Measurements from ENCODE around the gene MRPL30.
A peak's percentile ranks its signal among the peaks of the same experiment; 100 is the strongest.
"Not testable (repeated sequence)": the region's sequence is repeated elsewhere in the genome, so short reads cannot be mapped to it uniquely, and the experiment has no call there.

Gene MRPL30

GRCh38 chr2:99187011-99187410 is 6.0 kb downstream of the MRPL30 start:
- Histone ChIP-seq H3K4me3 (ENCODE audit: low read length) (no peak overlapping the region), H3K27ac (ENCODE audit: low read length) (no peak overlapping the region), H3K9me3 (ENCODE audit: control insufficient read depth, insufficient read depth, low read length) (no peaks in the 10 kb centered on the region; the same call in 1 of the 2 replicates), H3K36me3 (ENCODE audit: control insufficient read depth, insufficient read depth, low read length) (no peaks in the 10 kb centered on the region; the same call in 1 of the 2 replicates), H3K4me1 (ENCODE audit: control insufficient read depth, insufficient read depth, low read length) (no peaks in the 10 kb centered on the region), H3K27me3 (ENCODE audit: control insufficient read depth, insufficient read depth, low read length) (no peaks in the 10 kb centered on the region)
- DNase-seq (ENCODE audit: low read depth, low spot score): no peak

GRCh38 chr2:99188357-99188756 is 7.4 kb downstream of the MRPL30 start:
- H3K4me1 ChIP-seq (ENCODE audit: control insufficient read depth, insufficient read depth, low read length): no peaks in the 10 kb centered on the region
- no peaks in the 10 kb centered on the region for H3K27me3 ChIP-seq (ENCODE audit: control insufficient read depth, insufficient read depth, low read length)
- H3K36me3 ChIP-seq (ENCODE audit: control insufficient read depth, insufficient read depth, low read length): no peaks in the 10 kb centered on the region; the same call in 1 of the 2 replicates
- H3K27ac ChIP-seq (ENCODE audit: low read length): no peak overlapping the region
- no CpG with 5 or more reads among the region's 3 CpGs for WGBS (ENCODE audit: insufficient coverage, insufficient read length)
- H3K9me3 ChIP-seq (ENCODE audit: control insufficient read depth, insufficient read depth, low read length): no peaks in the 10 kb centered on the region; the same call in 1 of the 2 replicates
- H3K4me3 ChIP-seq (ENCODE audit: low read length): no peak overlapping the region
- no peak for DNase-seq (ENCODE audit: low read depth, low spot score)

- H3K4me3 ChIP-seq (ENCODE audit: low read length): no peak overlapping the region
- no peaks in the 10 kb centered on the region; the same call in 1 of the 2 replicates for H3K9me3 ChIP-seq (ENCODE audit: control insufficient read depth, insufficient read depth, low read length)
- no peaks in the 10 kb centered on the region for H3K27me3 ChIP-seq (ENCODE audit: control insufficient read depth, insufficient read depth, low read length)
- no peak for DNase-seq (ENCODE audit: low read depth, low spot score)
- H3K36me3 ChIP-seq (ENCODE audit: control insufficient read depth, insufficient read depth, low read length): no peaks in the 10 kb centered on the region; the same call in 1 of the 2 replicates
- H3K4me1 ChIP-seq (ENCODE audit: control insufficient read depth, insufficient read depth, low read length): no peaks in the 10 kb centered on the region
- no peak overlapping the region for H3K27ac ChIP-seq (ENCODE audit: low read length)
- no CpG with 5 or more reads among the region's 1 CpG for WGBS (ENCODE audit: insufficient coverage, insufficient read length)
Observed at GRCh38 chr2:99190548-99190947, 9.6 kb downstream of the MRPL30 start.

GRCh38 chr2:99192364-99192763 is 11.4 kb downstream of the MRPL30 start:
- not testable (repeated sequence) for H3K4me1 ChIP-seq (ENCODE audit: control insufficient read depth, insufficient read depth, low read length); H3K36me3 ChIP-seq (ENCODE audit: control insufficient read depth, insufficient read depth, low read length)
- WGBS (ENCODE audit: insufficient coverage, insufficient read length): no CpG with 5 or more reads among the region's 4 CpGs

DNA sequence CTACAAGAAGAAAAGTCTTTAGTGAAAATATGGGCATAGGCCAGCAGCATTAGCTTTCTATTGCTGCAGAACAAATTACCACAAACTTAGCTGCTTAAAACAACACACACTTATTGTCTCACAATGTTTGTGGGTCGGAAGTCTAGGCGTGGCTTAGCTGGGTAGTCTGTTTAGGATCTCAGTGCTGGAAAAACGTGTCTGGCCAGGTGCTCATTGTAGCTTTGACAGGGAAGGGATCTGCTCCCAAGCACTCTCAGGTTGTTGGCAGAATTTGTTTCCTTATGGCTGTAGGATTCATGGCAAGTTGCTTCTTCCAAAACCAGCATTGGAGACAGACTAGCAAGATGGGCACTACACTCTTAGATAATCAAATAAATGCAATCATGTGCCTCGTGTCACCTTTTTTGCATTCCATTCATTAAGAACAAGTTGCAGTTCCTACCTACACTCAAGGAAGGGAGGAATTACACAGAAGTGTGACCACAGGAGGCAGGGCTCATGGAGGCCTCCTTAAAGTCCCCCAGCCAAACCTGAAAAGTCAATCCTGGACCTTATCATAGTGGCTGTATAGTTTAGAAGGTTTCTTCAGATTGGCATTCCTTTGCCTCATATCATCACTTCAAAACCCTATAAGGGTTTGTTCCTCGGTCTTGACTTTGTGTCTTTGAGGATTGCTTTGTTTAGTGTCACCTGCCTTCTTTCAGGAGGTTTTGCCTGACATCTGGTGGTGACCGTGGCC is 17.3 kb downstream of the MRPL30 start:
- no peak for DNase-seq (ENCODE audit: low read depth, low spot score)
- no peaks in the 10 kb centered on the region for H3K4me1 ChIP-seq (ENCODE audit: control insufficient read depth, insufficient read depth, low read length)
- H3K4me3 ChIP-seq (ENCODE audit: low read length): no peak overlapping the region
- H3K9me3 ChIP-seq (ENCODE audit: control insufficient read depth, insufficient read depth, low read length): no peaks in the 10 kb centered on the region
- no CpG with 5 or more reads among the region's 6 CpGs for WGBS (ENCODE audit: insufficient coverage, insufficient read length)
- H3K27me3 ChIP-seq (ENCODE audit: control insufficient read depth, insufficient read depth, low read length): no peaks in the 10 kb centered on the region
- no peaks in the 10 kb centered on the region; the same call in 1 of the 2 replicates for H3K36me3 ChIP-seq (ENCODE audit: control insufficient read depth, insufficient read depth, low read length)
- H3K27ac ChIP-seq (ENCODE audit: low read length): no peak overlapping the region

More at GRCh38 chr2:99192364-99192763, 11.4 kb downstream of the MRPL30 start:
- not testable (repeated sequence) for H3K4me3 ChIP-seq (ENCODE audit: low read length); H3K27ac ChIP-seq (ENCODE audit: low read length); DNase-seq (ENCODE audit: low read depth, low spot score); H3K9me3 ChIP-seq (ENCODE audit: control insufficient read depth, insufficient read depth, low read length); H3K27me3 ChIP-seq (ENCODE audit: control insufficient read depth, insufficient read depth, low read length)

DNA sequence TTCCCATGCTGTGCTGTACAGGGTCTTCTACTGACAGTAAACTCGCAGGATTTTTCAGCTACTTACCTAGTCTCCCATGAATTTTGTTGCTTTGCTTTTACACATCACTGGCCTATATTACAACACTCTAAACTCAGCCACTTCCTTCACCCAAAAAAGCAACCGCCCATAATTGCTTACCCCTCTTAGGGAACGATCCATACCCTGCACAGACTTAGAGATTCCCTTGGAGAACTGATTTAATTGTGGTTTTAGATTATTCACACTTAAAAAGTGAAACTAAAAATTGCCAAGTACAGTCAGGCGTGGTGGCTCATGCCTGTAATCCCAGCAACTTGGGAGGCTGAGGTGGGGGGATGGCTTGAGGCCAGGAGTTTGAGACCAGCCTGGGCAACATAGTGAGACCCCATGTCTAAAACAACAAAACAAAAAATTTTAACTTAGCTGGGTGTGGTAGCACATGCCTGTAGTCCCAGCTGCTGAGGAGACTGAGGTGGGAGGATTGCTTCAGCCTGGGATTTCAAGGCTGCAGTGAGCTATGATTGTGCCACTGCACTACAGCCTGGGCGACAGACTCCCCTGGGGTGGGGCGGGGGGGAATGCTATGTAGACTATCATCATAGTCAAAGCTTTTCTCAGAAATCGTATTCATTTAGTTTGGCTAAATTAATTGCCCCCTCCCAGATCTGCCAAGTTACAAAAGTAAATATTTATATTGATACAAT is 19.3 kb downstream of the MRPL30 start:
- Histone ChIP-seq H3K4me3 (ENCODE audit: low read length) (no peak overlapping the region), H3K36me3 (ENCODE audit: control insufficient read depth, insufficient read depth, low read length) (no peaks in the 10 kb centered on the region; the same call in 1 of the 2 replicates), H3K4me1 (ENCODE audit: control insufficient read depth, insufficient read depth, low read length) (no peaks in the 10 kb centered on the region), H3K27ac (ENCODE audit: low read length) (no peak overlapping the region), H3K27me3 (ENCODE audit: control insufficient read depth, insufficient read depth, low read length) (no peaks in the 10 kb centered on the region), H3K9me3 (ENCODE audit: control insufficient read depth, insufficient read depth, low read length) (no peaks in the 10 kb centered on the region)
- DNase-seq (ENCODE audit: low read depth, low spot score): no peak
- WGBS (ENCODE audit: insufficient coverage, insufficient read length): no CpG with 5 or more reads among the region's 7 CpGs

DNA sequence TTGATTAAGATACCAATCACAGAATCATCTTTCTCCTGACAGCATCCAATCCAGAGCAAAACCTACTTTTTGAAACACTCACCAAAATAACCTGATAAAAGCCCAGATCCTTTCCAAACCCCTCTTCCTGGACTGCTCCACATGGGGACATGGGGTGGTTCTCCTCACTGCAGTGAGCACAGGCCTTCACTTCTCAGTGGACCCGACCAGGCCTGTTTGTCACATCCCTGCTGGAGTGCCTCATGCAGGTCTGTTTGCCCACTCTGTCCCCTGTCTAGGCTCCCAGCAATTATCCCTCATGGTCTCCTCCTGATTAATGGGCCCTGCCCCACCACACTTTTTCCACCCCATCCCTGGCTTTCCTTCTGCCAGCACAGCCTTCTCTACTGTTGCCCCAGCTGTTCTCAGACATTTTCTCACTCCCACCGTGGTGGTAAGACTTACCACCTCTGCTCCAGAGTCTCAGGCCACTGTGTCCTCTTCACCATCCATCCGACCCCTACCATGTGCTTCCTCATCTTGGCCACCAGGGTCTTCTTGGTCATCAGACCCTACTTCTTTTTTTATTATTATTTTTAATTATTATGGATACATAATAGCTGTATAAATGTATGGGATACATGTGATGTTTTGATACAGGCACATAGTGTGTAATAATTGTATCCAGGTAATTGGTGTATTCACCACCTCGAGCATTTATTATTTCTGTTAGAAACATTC is 21.1 kb downstream of the MRPL30 start:
- no peaks in the 10 kb centered on the region for H3K36me3 ChIP-seq (ENCODE audit: control insufficient read depth, insufficient read depth, low read length)
- no CpG with 5 or more reads among the region's 4 CpGs for WGBS (ENCODE audit: insufficient coverage, insufficient read length)
- no peaks in the 10 kb centered on the region for H3K4me1 ChIP-seq (ENCODE audit: control insufficient read depth, insufficient read depth, low read length)
- no peak overlapping the region for H3K27ac ChIP-seq (ENCODE audit: low read length)
- no peak for DNase-seq (ENCODE audit: low read depth, low spot score)
- H3K4me3 ChIP-seq (ENCODE audit: low read length): no peak overlapping the region
- H3K9me3 ChIP-seq (ENCODE audit: control insufficient read depth, insufficient read depth, low read length): no peaks in the 10 kb centered on the region
- no peaks in the 10 kb centered on the region for H3K27me3 ChIP-seq (ENCODE audit: control insufficient read depth, insufficient read depth, low read length)

GRCh38 chr2:99205491-99205890 is 24.5 kb downstream of the MRPL30 start:
- no peak overlapping the region for H3K27ac ChIP-seq (ENCODE audit: low read length)

DNA sequence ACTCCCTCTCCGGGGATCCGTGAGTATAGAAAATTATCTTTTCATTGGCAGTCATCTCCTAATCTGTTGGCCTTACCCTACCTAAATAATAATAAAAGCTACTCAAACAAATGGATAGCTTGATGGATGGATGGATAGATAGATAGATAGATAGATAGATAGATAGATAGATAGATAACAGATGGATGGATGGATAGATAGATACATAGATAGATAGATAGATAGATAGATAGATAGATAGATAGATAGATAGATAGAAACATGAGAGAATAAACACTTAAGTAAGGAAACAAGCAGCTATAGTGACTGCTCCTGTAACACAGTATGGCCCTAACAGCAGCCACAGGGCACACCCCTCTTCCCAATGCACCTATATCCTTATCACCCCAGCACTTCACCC is 35.1 kb downstream of the MRPL30 start:
- Histone ChIP-seq H3K9me3 (ENCODE audit: control insufficient read depth, insufficient read depth, low read length) (no peaks in the 10 kb centered on the region), H3K36me3 (ENCODE audit: control insufficient read depth, insufficient read depth, low read length) (no peaks in the 10 kb centered on the region), H3K4me1 (ENCODE audit: control insufficient read depth, insufficient read depth, low read length) (no peaks in the 10 kb centered on the region), H3K27me3 (ENCODE audit: control insufficient read depth, insufficient read depth, low read length) (no peaks in the 10 kb centered on the region), H3K27ac (ENCODE audit: low read length) (no peak overlapping the region), H3K4me3 (ENCODE audit: low read length) (no peak overlapping the region)
- no peak for DNase-seq (ENCODE audit: low read depth, low spot score)
- WGBS (ENCODE audit: insufficient coverage, insufficient read length): no CpG with 5 or more reads among the region's 2 CpGs

More at GRCh38 chr2:99205491-99205890, 24.5 kb downstream of the MRPL30 start:
- Histone ChIP-seq H3K9me3 (ENCODE audit: control insufficient read depth, insufficient read depth, low read length) (no peaks in the 10 kb centered on the region), H3K36me3 (ENCODE audit: control insufficient read depth, insufficient read depth, low read length) (no peaks in the 10 kb centered on the region), H3K4me3 (ENCODE audit: low read length) (no peak overlapping the region), H3K27me3 (ENCODE audit: control insufficient read depth, insufficient read depth, low read length) (no peaks in the 10 kb centered on the region), H3K4me1 (ENCODE audit: control insufficient read depth, insufficient read depth, low read length) (no peaks in the 10 kb centered on the region)
- WGBS (ENCODE audit: insufficient coverage, insufficient read length): no CpG with 5 or more reads among the region's 5 CpGs
- peak; percentile 33 for DNase-seq (ENCODE audit: low read depth, low spot score)

DNA sequence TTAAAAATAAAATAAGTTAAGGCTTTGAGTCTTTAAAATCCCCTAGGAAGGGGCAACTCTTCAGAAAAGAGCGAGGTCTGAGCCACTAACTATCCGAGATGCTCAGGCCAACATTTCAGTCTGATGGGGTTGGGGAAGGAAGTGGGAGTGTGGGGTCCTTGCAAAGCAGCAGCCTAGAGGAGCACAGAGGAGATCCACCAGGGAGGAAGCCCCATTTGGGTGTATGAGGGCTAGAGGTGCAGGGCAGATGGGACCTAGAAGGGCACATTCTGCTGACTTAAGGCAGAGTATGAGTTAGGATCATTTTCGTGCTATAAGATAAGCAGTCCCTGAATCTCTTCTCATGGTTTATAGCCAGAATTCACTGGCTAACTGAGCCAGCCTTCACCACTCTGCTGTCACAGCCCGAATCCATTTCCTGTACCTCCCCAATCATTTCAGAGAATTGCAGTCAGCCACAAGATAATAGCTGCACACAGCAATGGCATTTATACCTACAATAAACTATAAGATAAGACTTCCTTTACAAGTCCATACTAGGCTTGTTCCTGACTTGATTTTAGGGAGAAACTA is 37.0 kb downstream of the MRPL30 start:
- Histone ChIP-seq H3K27ac (ENCODE audit: low read length) (no peak overlapping the region), H3K9me3 (ENCODE audit: control insufficient read depth, insufficient read depth, low read length) (no peaks in the 10 kb centered on the region), H3K36me3 (ENCODE audit: control insufficient read depth, insufficient read depth, low read length) (no peaks in the 10 kb centered on the region), H3K4me3 (ENCODE audit: low read length) (no peak overlapping the region), H3K27me3 (ENCODE audit: control insufficient read depth, insufficient read depth, low read length) (no peaks in the 10 kb centered on the region), H3K4me1 (ENCODE audit: control insufficient read depth, insufficient read depth, low read length) (no peaks in the 10 kb centered on the region)
- no CpG with 5 or more reads among the region's 4 CpGs for WGBS (ENCODE audit: insufficient coverage, insufficient read length)
- no peak for DNase-seq (ENCODE audit: low read depth, low spot score)

All from iPS DF 6.9 (cell line).